Upper lobe of left lung (tissue), 6 donors: ENCODE measurements around the gene FSTL1. TPM values are rescaled to one million over a fixed set of nuclear protein-coding genes. Genes with fewer than 3 reads are reported as not detected.

Experiments
- ATAC-seq, 2 donors: fragments of 200-7000 bp; cut with Tn5 transposase; one replicate each; pipeline ENCODE4 v1.9.1; 2022; ENCODE audit warnings: mild to moderate bottlenecking in 2 of 2, moderate library complexity in 2 of 2; ENCODE audit not compliant: low FRiP score in 2 of 2
- DNase-seq, 2 donors: peaks; one replicate each; pipeline ENCODE4 v3.0.0-alpha.2; 2019 to 2020
- H3K27ac ChIP-seq, 4 donors: fragments of 200-600 bp; sonication (generic); one replicate each; pipeline ENCODE4 v1.5.1; 2016 to 2019
- H3K27me3 ChIP-seq, 4 donors: fragments of 200-600 bp; sonication (generic); one replicate each; pipeline ENCODE4 v1.5.1; 2017 to 2019
- H3K36me3 ChIP-seq, 4 donors: fragments of 200-600 bp; sonication (generic); one replicate each; pipeline ENCODE4 v1.5.1; 2016 to 2019
- H3K4me1 ChIP-seq, 4 donors: fragments of 200-600 bp; sonication (generic); one replicate each; pipeline ENCODE4 v1.5.1; 2018 to 2019
- H3K4me3 ChIP-seq, 4 donors: fragments of 200-600 bp; sonication (generic); one replicate each; pipeline ENCODE4 v1.5.1; 2017 to 2019; ENCODE audit warnings: mild to moderate bottlenecking in 2 of 4, moderate library complexity in 1 of 4
- H3K9me3 ChIP-seq, 4 donors: fragments of 200-600 bp; sonication (generic); one replicate each; pipeline ENCODE4 v1.5.1; 2018 to 2019
- EP300 ChIP-seq, 4 donors: sonication (generic); formaldehyde crosslinking; IDR thresholded peaks; one replicate each; pipeline ENCODE4 v1.5.1; 2017; ENCODE audit warnings: antibody characterized with exemption in 4 of 4, control low read depth in 2 of 4
- POLR2A ChIP-seq, 4 donors: fragments of 450-650 bp; IDR thresholded peaks; one replicate each; pipeline ENCODE4 v1.5.1; 2016 to 2017; ENCODE audit warnings: antibody characterized with exemption in 4 of 4, mild to moderate bottlenecking in 2 of 4
- POLR2AphosphoS5 ChIP-seq, 2 donors: sonication (generic); formaldehyde crosslinking; IDR thresholded peaks; one replicate each; pipeline ENCODE4 v1.5.1; 2017; ENCODE audit warnings: antibody characterized with exemption in 2 of 2
- WGBS, 2 donors: methylation state at CpG; one replicate each; pipeline ENCODE4 v1.1.5; 2017 to 2018; 5-methylcytosine and 5-hydroxymethylcytosine counted together
- total RNA-seq, 6 donors: library from RNA; depleted of rRNA in 4 of 6; stranded (reverse); fragments of >200 nt in 4 of 6; gene quantifications; one replicate each; pipeline versions ENCODE4 v1.1.0 to v1.2.1, GENCODE V29; 2016 to 2021
- TF ChIP-seq, protein P1 (sequence below), 6 experiments: fragments of 450-650 bp in 4 of 6; fragments of 200-600 bp in 2 of 6; sonication (generic) in 2 of 6; IDR thresholded peaks; one replicate each; pipeline ENCODE4 v1.5.1; 2016 to 2019; ENCODE audit warnings: antibody characterized with exemption in 6 of 6
- donor health status: DM: no; HTN: no; CAD: no; lungs with moderate emphysema.
- donor health status: DM: no; HTN: yes; CAD: no; lungs with severe emphysema.

Gene FSTL1
- total RNA-seq, 6 donors from 2014 or later = 35.6 to 480 (median 120) TPM

DNA sequence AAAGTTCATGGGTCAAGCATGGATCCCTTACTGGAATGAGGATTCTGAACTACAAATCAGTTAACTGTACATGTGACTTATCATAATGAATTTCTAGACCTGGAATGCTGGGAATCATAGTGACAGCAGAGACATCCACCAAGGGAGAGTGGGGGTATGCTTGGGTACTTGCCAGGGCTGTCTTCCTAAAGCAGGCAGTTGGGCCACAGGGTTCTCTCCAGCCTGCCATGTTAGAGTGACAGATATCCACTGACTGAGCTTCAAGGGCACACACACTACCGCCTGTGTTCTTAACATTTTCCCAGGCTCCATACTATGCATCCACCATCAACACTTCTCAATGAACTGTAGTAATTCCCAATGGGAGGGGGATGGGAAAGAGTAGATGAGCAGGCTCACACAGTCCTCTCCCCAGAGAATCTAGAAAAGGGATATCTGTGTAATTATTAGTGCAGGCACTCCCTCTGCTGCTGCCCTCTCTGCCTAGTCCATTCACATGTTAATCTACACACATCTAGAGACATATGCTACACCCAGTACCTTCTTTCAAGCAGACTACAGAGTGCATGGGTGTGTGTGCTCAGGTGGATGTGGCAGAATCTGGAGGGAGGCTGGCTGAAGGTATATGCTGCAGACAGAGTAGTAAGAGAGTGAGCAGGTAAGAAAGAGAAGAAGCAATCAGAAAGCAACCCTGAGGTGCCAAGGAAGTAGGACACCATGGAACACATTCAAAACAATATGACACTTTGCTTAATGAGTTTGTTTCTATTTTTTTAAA is 3.7 kb downstream of the FSTL1 start:
- no peak overlapping the region for H3K27ac ChIP-seq
- TF ChIP-seq POLR2AphosphoS5 (IDR thresholded peaks at IDR 0.05) = no peak
- TF ChIP-seq EP300 (IDR thresholded peaks at IDR 0.05) = no peak
- TF ChIP-seq, protein P1, sequence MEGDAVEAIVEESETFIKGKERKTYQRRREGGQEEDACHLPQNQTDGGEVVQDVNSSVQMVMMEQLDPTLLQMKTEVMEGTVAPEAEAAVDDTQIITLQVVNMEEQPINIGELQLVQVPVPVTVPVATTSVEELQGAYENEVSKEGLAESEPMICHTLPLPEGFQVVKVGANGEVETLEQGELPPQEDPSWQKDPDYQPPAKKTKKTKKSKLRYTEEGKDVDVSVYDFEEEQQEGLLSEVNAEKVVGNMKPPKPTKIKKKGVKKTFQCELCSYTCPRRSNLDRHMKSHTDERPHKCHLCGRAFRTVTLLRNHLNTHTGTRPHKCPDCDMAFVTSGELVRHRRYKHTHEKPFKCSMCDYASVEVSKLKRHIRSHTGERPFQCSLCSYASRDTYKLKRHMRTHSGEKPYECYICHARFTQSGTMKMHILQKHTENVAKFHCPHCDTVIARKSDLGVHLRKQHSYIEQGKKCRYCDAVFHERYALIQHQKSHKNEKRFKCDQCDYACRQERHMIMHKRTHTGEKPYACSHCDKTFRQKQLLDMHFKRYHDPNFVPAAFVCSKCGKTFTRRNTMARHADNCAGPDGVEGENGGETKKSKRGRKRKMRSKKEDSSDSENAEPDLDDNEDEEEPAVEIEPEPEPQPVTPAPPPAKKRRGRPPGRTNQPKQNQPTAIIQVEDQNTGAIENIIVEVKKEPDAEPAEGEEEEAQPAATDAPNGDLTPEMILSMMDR (IDR thresholded peaks at IDR 0.05) = no peak
- no peak for TF ChIP-seq POLR2A (IDR thresholded peaks at IDR 0.05)
- 91 to 100% methylated on average over 1 of the region's 1 CpG for WGBS, 2 donors

DNA sequence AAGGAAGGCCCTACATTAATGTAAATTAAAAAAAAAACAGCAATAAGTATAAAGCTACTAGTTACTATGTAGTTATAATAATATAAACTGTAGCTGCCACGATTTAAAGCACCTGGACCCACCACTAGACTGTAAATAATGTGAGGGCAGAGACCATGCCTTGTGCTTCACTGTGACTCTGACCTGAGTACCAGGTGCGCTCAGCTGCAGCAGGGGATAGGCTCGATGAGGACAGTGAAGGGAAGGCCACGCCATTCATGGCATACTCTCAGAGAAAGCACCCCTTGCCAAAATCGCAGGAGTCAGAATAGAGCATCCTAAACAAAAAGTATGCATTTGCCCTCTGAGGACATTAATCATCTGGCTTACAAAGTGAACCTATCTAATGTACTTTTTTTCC is 5.1 kb downstream of the FSTL1 start:
- no peak for ATAC-seq
- Histone ChIP-seq H3K27me3 (no peaks in the 10 kb centered on the region), H3K4me3 (no peak overlapping the region), H3K4me1 (peaks cover 12 to 22% (median 21%) of the 10 kb centered on the region in 4 donors), H3K9me3 (no peaks in the 10 kb centered on the region), H3K36me3 (no peaks in the 10 kb centered on the region), H3K27ac (no peak overlapping the region)
- no peak for DNase-seq
- TF ChIP-seq, protein P1 (IDR thresholded peaks at IDR 0.05) = no peak
- TF ChIP-seq EP300 (IDR thresholded peaks at IDR 0.05) = no peak
- WGBS, 2 donors = 81 to 91% methylated on average over 5 of the region's 5 CpGs

More for the DNA sequence above, 3.7 kb downstream of the FSTL1 start:
- Histone ChIP-seq H3K36me3 (no peaks in the 10 kb centered on the region), H3K27me3 (peaks cover 0 to 8% (median 0%) of the 10 kb centered on the region in 4 donors), H3K4me3 (no peak overlapping the region), H3K4me1 (peaks cover 5 to 30% (median 19%) of the 10 kb centered on the region in 4 donors), H3K9me3 (no peaks in the 10 kb centered on the region)
- ATAC-seq (no peak), DNase-seq (no peak)

DNA sequence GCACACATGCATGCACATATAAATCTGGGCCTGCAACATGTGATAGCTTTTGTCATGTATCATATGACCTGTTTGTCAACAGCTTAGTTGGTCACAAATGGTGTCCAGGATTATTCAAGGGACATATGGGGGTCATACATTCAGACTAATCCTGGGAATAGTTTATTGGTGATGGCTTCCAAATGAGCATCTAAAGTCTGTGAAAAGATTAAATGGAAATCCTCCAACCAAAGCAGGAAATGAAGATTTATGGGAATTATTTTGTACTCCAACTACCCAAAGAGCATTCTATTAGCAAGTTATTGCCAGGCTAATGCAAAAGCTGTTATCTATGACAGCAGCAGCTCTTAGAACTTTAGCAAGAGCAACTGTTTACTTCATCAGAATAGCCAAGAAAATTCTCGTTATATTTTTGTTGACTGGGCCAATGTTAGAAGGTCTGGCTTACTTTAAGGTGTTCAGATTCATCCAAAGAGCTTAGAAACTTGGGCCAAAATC is 7.1 kb downstream of the FSTL1 start:
- no peaks in the 10 kb centered on the region for H3K36me3 ChIP-seq
- WGBS, 2 donors = 60 to 61% methylated on average over 1 of the region's 1 CpG
- DNase-seq (no peak), ATAC-seq (no peak)
- no peak overlapping the region for H3K27ac ChIP-seq
- TF ChIP-seq, protein P1 (IDR thresholded peaks at IDR 0.05) = no peak
- TF ChIP-seq POLR2AphosphoS5 (IDR thresholded peaks at IDR 0.05) = no peak
- TF ChIP-seq EP300 (IDR thresholded peaks at IDR 0.05) = no peak
- no peak for TF ChIP-seq POLR2A (IDR thresholded peaks at IDR 0.05)
- H3K4me1 ChIP-seq = peaks cover 18 to 28% (median 19%) of the 10 kb centered on the region in 4 donors
- H3K9me3 ChIP-seq = no peaks in the 10 kb centered on the region
- H3K27me3 ChIP-seq = no peaks in the 10 kb centered on the region
- H3K4me3 ChIP-seq = no peak overlapping the region

DNA sequence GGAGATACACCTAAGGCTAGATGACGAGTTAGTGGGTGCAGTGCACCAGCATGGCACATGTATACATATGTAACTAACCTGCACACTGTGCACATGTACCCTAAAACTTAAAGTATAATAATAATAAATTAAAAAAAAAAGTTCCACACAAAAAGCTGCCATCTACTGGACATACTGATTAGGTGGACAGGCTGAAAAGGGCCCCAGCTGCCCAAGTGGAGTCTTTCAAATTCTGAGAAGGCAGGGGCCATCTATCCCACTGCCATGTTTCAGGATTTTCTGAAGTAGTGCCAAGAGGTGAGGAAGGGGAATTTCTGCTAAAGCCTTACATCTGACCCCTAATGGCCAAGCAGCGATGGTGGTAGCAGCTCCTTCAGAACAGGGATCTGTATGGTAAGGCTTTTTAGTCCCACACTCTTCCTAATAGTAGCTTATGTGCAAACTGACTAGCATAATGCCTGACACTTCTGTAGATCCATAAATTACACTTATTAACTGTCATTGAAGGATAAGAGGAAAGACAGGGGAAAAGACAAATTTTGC is 7.7 kb downstream of the FSTL1 start:
- H3K27ac ChIP-seq = no peak overlapping the region
- WGBS, 2 donors = 74 to 93% methylated on average over 2 of the region's 2 CpGs

More for the DNA sequence above, 7.7 kb downstream of the FSTL1 start:
- TF ChIP-seq POLR2AphosphoS5 (IDR thresholded peaks at IDR 0.05) (no peak), EP300 (IDR thresholded peaks at IDR 0.05) (no peak), POLR2A (IDR thresholded peaks at IDR 0.05) (no peak)
- TF ChIP-seq, protein P1 (IDR thresholded peaks at IDR 0.05) = no peak
- ATAC-seq (no peak), DNase-seq (no peak)
- Histone ChIP-seq H3K9me3 (no peaks in the 10 kb centered on the region), H3K27me3 (no peaks in the 10 kb centered on the region), H3K4me1 (peaks cover 19 to 34% (median 22%) of the 10 kb centered on the region in 4 donors), H3K36me3 (no peaks in the 10 kb centered on the region), H3K4me3 (no peak overlapping the region)
